KG1 (cell line): ENCODE measurements around the gene KLF1.
"Not testable (repeated sequence)": the region's sequence is repeated elsewhere in the genome, so short reads cannot be mapped to it uniquely, and the experiment has no call there.

ENCODE experiments used
- DNase-seq: peaks from one replicate; lab custom pipeline; 2025; lab: John Stamatoyannopoulos, UW

Gene KLF1

GRCh38 chr19:12886969-12887747 lies at the start of gene KLF1:
Gene KLF1, minus strand, starts transcription at chr19:12887201. Its CDS starts 61 bp downstream, at chr19:12887140.
- DNase-seq = no peak

- peak; percentile 77 for DNase-seq
Observed at GRCh38 chr19:12936582-12936981, 49.6 kb upstream of the KLF1 start.

GRCh38 chr19:12935071-12935470 lies 48.1 kb upstream of the KLF1 start:
- DNase-seq = no peak

GRCh38 chr19:12933287-12934072 lies 46.5 kb upstream of the KLF1 start, which contains the start of gene FARSA:
Gene FARSA, minus strand, starts transcription at chr19:12933711. Its CDS starts 15 bp downstream, at chr19:12933696.
- peak; percentile 69 for DNase-seq

GRCh38 chr19:12932392-12933286 lies 45.6 kb upstream of the KLF1 start:
- DNase-seq = no peak

- DNase-seq = no peak
Observed at GRCh38 chr19:12930002-12930645, 43.1 kb upstream of the KLF1 start.

GRCh38 chr19:12924621-12925310 lies 37.8 kb upstream of the KLF1 start:
- no peak for DNase-seq

- no peak for DNase-seq
Observed at GRCh38 chr19:12922959-12923358, 36.0 kb upstream of the KLF1 start.

- no peak for DNase-seq
Observed at GRCh38 chr19:12921047-12921446, 34.0 kb upstream of the KLF1 start.

- no peak for DNase-seq
Observed at GRCh38 chr19:12918253-12918652, 31.3 kb upstream of the KLF1 start.

GRCh38 chr19:12915860-12916259 lies 28.9 kb upstream of the KLF1 start:
- DNase-seq = not testable (repeated sequence)

- peak; percentile 79 for DNase-seq
Observed at GRCh38 chr19:12913851-12914690, 27.1 kb upstream of the KLF1 start.

- peak; percentile 51 for DNase-seq
Observed at GRCh38 chr19:12913011-12913561, 26.1 kb upstream of the KLF1 start.

- no peak for DNase-seq
Observed at GRCh38 chr19:12912571-12912970, 25.6 kb upstream of the KLF1 start.

GRCh38 chr19:12907166-12907565 lies 20.2 kb upstream of the KLF1 start:
- no peak for DNase-seq

- no peak for DNase-seq
Observed at GRCh38 chr19:12899891-12900518, 13.0 kb upstream of the KLF1 start.

- no peak for DNase-seq
Observed at GRCh38 chr19:12896460-12896859, 9.5 kb upstream of the KLF1 start.

GRCh38 chr19:12893582-12893981 lies 6.6 kb upstream of the KLF1 start:
- DNase-seq = no peak

GRCh38 chr19:12891553-12892021 lies 4.6 kb upstream of the KLF1 start:
- DNase-seq = no peak
